Uterus (tissue), 4 donors: ENCODE results near the gene NET1. TPM values are rescaled to one million over a fixed set of nuclear protein-coding genes. Genes with fewer than 3 reads are reported as not detected.

Experiments used
- DNase-seq, 2 donors: peaks; one replicate each; pipeline ENCODE4 v3.0.0-alpha.2; 2019 to 2020
- H3K27ac ChIP-seq, 2 donors: fragments of 200-600 bp; sonication (generic); 1 replicate in 1 of 2; 2 replicates in 1 of 2; pipeline ENCODE4 v1.5.1; 2016 to 2018
- H3K27me3 ChIP-seq, 2 donors: fragments of 200-600 bp; sonication (generic); one replicate each; pipeline ENCODE4 v1.5.1; 2018 to 2019; ENCODE audit warnings: control low read depth in 1 of 2
- H3K36me3 ChIP-seq, 2 donors: fragments of 200-600 bp; sonication (generic); one replicate each; pipeline ENCODE4 v1.5.1; 2019; ENCODE audit warnings: control low read depth in 1 of 2
- H3K4me1 ChIP-seq, 2 donors: fragments of 200-600 bp; sonication (generic); one replicate each; pipeline ENCODE4 v1.5.1; 2018 to 2019; ENCODE audit warnings: control low read depth in 1 of 2
- H3K4me3 ChIP-seq, 2 donors: fragments of 200-600 bp; sonication (generic); 1 replicate in 1 of 2; 2 replicates in 1 of 2; pipeline ENCODE4 v1.5.1; 2018 to 2019; ENCODE audit warnings: mild to moderate bottlenecking in 1 of 2
- H3K9me3 ChIP-seq, 2 donors: fragments of 200-600 bp; sonication (generic); one replicate each; pipeline ENCODE4 v1.5.1; 2019; ENCODE audit warnings: control low read depth in 1 of 2
- CTCF ChIP-seq, 4 experiments: fragments of 200-600 bp in 2 of 4; fragments of 450-650 bp in 2 of 4; sonication (generic) in 2 of 4; IDR thresholded peaks; one replicate each; pipeline ENCODE4 v1.5.1; 2016 to 2019; ENCODE audit warnings: antibody characterized with exemption in 4 of 4, mild to moderate bottlenecking in 2 of 4, moderate library complexity in 1 of 4
- POLR2A ChIP-seq, 2 donors: fragments of 450-650 bp; IDR thresholded peaks; one replicate each; pipeline ENCODE4 v1.6.1; 2016; ENCODE audit warnings: antibody characterized with exemption in 2 of 2, mild to moderate bottlenecking in 1 of 2, moderate library complexity in 1 of 2
- intact Hi-C: fragments of 100-400 bp; cut with DNase I; formaldehyde crosslinking; loops from one replicate; pipeline ENCODE4 v1.15.1; 2023; ENCODE audit warnings: low total_unique reads
- total RNA-seq, 4 donors: library from RNA; depleted of rRNA in 3 of 4; stranded (reverse); fragments of >200 nt in 3 of 4; gene quantifications; one replicate each; pipeline versions ENCODE4 v1.1.0 to v1.2.4, GENCODE V29; 2014 to 2023
- donor health status: DM: yes; HTN: yes; CAD: no.

The NET1 gene
- total RNA-seq, 4 donors from 2014 or later = 21.0 to 126 (median 87.0) TPM

GRCh38 chr10:5416981-5417380, 4.6 kb downstream of the NET1 start:
- Histone ChIP-seq H3K27me3 (no peaks in the 10 kb centered on the region), H3K4me3 (no peak overlapping the region), H3K36me3 (no peaks in the 10 kb centered on the region), H3K27ac (no peak overlapping the region), H3K4me1 (no peaks in the 10 kb centered on the region), H3K9me3 (no peaks in the 10 kb centered on the region)
- DNase-seq = no peak
- intact Hi-C loops = no loop called here
- TF ChIP-seq CTCF (IDR thresholded peaks at IDR 0.05) (no peak), POLR2A (IDR thresholded peaks at IDR 0.05) (no peak)

- H3K4me3 ChIP-seq = no peak overlapping the region
- intact Hi-C loops = no loop called here
- no peak for DNase-seq
- TF ChIP-seq POLR2A (IDR thresholded peaks at IDR 0.05) (no peak), CTCF (IDR thresholded peaks at IDR 0.05) (no peak)
- H3K27me3 ChIP-seq = no peaks in the 10 kb centered on the region
- no peaks in the 10 kb centered on the region for H3K36me3 ChIP-seq
- no peaks in the 10 kb centered on the region for H3K4me1 ChIP-seq
- H3K9me3 ChIP-seq = no peaks in the 10 kb centered on the region
- no peak overlapping the region for H3K27ac ChIP-seq
Observed at GRCh38 chr10:5418584-5418983, 6.2 kb downstream of the NET1 start.

- Histone ChIP-seq H3K36me3 (no peaks in the 10 kb centered on the region), H3K4me1 (no peaks in the 10 kb centered on the region), H3K27me3 (no peaks in the 10 kb centered on the region), H3K4me3 (no peak overlapping the region), H3K9me3 (no peaks in the 10 kb centered on the region), H3K27ac (no peak overlapping the region)
- TF ChIP-seq CTCF (IDR thresholded peaks at IDR 0.05) = no peak
- no peak for TF ChIP-seq POLR2A (IDR thresholded peaks at IDR 0.05)
- intact Hi-C loops = no loop called here
- no peak for DNase-seq
Observed at GRCh38 chr10:5419466-5420094, 7.2 kb downstream of the NET1 start.

GRCh38 chr10:5423771-5424170, 11.4 kb downstream of the NET1 start:
- DNase-seq = no peak
- no peak overlapping the region for H3K4me3 ChIP-seq
- no peak overlapping the region for H3K27ac ChIP-seq

GRCh38 chr10:5424751-5425150, 12.4 kb downstream of the NET1 start:
- H3K27ac ChIP-seq = no peak overlapping the region
- intact Hi-C loops = no loop called here
- TF ChIP-seq CTCF (IDR thresholded peaks at IDR 0.05) (no peak), POLR2A (IDR thresholded peaks at IDR 0.05) (no peak)
- H3K27me3 ChIP-seq = no peaks in the 10 kb centered on the region
- no peaks in the 10 kb centered on the region for H3K4me1 ChIP-seq
- no peak for DNase-seq
- H3K9me3 ChIP-seq = no peaks in the 10 kb centered on the region
- no peak overlapping the region for H3K4me3 ChIP-seq
- H3K36me3 ChIP-seq = no peaks in the 10 kb centered on the region

More at GRCh38 chr10:5423771-5424170, 11.4 kb downstream of the NET1 start:
- Histone ChIP-seq H3K4me1 (no peaks in the 10 kb centered on the region), H3K9me3 (no peaks in the 10 kb centered on the region), H3K36me3 (no peaks in the 10 kb centered on the region), H3K27me3 (no peaks in the 10 kb centered on the region)
- intact Hi-C loops = no loop called here
- no peak for TF ChIP-seq POLR2A (IDR thresholded peaks at IDR 0.05)
- TF ChIP-seq CTCF (IDR thresholded peaks at IDR 0.05) = no peak
